Endodermal cell (in vitro differentiated cells): ENCODE data around the gene LRRC25. TPM values are rescaled to one million over a fixed set of nuclear protein-coding genes. Genes with fewer than 3 reads are reported as not detected.
A peak's percentile ranks its signal among the peaks of the same experiment; 100 is the strongest.
"Not testable (repeated sequence)": the region's sequence is repeated elsewhere in the genome, so short reads cannot be mapped to it uniquely, and the experiment has no call there.

ENCODE experiments used
- DNase-seq: peaks from one replicate; pipeline ENCODE4 v3.0.0-alpha.2; 2017
- H3K27ac ChIP-seq: 2 replicates; pipeline ENCODE4 v1.5.1; 2013; ENCODE audit warnings: mild to moderate bottlenecking, low read depth, low read length, moderate library complexity
- H3K27me3 ChIP-seq: 2 replicates; pipeline ENCODE4 v1.6.1; 2013; ENCODE audit warnings: mild to moderate bottlenecking, low read length, moderate library complexity; ENCODE audit not compliant: insufficient read depth, control insufficient read depth, poor library complexity, severe bottlenecking
- H3K36me3 ChIP-seq: 2 replicates; pipeline ENCODE4 v1.7.0; 2013; ENCODE audit warnings: mild to moderate bottlenecking, low read length, moderate library complexity; ENCODE audit not compliant: control insufficient read depth, insufficient read depth
- H3K4me1 ChIP-seq: one replicate; pipeline ENCODE4 v1.7.0; 2013; ENCODE audit warnings: low read length; ENCODE audit not compliant: control insufficient read depth, insufficient read depth
- H3K4me3 ChIP-seq: 2 replicates; pipeline ENCODE4 v1.5.1; 2013; ENCODE audit warnings: mild to moderate bottlenecking, low read length, moderate library complexity
- H3K9ac ChIP-seq: 2 replicates; pipeline ENCODE4 v1.6.1; 2013; ENCODE audit warnings: mild to moderate bottlenecking, low read length, moderate library complexity; ENCODE audit not compliant: poor library complexity, severe bottlenecking; ENCODE audit errors: extremely low read depth
- H3K9me3 ChIP-seq: 2 replicates; pipeline ENCODE4 v1.6.1; 2013; ENCODE audit warnings: mild to moderate bottlenecking, low read length, moderate library complexity; ENCODE audit not compliant: control insufficient read depth
- H3K27ac Mint-ChIP-seq: 2 replicates; pipeline ENCODE4 v1.8.0; 2020; ENCODE audit warnings: mixed read lengths
- H3K27me3 Mint-ChIP-seq: 2 replicates; pipeline ENCODE4 v1.8.0; 2021; ENCODE audit warnings: mild to moderate bottlenecking, mixed read lengths; ENCODE audit not compliant: insufficient read depth
- H3K36me3 Mint-ChIP-seq: 2 replicates; pipeline ENCODE4 v1.8.0; 2020; ENCODE audit warnings: low read depth, mixed read lengths
- H3K4me1 Mint-ChIP-seq: 2 replicates; pipeline ENCODE4 v1.8.0; 2020; ENCODE audit warnings: mixed read lengths
- H3K4me3 Mint-ChIP-seq: 2 replicates; pipeline ENCODE4 v1.8.0; 2020; ENCODE audit warnings: mild to moderate bottlenecking, moderate library complexity, mixed read lengths
- H3K9me3 Mint-ChIP-seq: 2 replicates; pipeline ENCODE4 v1.8.0; 2020; ENCODE audit warnings: mild to moderate bottlenecking, mixed read lengths
- CTCF ChIP-seq: fragments of 200-600 bp; sonication (generic); conservative IDR thresholded peaks from 2 replicates; pipeline ENCODE4 v1.5.0; 2021; ENCODE audit warnings: antibody characterized with exemption, mild to moderate bottlenecking
- WGBS, 2 experiments: methylation state at CpG; one replicate each; pipeline versions ENCODE4 v1.1.5 to v1.1.7; 2013; ENCODE audit warnings: missing lambda C conversion rate in 2 of 2, mixed read lengths in 1 of 2; ENCODE audit not compliant: insufficient coverage in 1 of 2, insufficient read length in 1 of 2; 5-methylcytosine and 5-hydroxymethylcytosine counted together
- total RNA-seq, 2 donors: library from RNA; stranded (reverse); fragmentation: NEBNext Ultra II Directional in 1 of 2; extraction: Animal tissue kit (Norgen Biotek cat#: 25700) in 1 of 2; gene quantifications; 2 replicates in 1 of 2; 3 replicates in 1 of 2; pipeline ENCODE4 v1.2.1, GENCODE V29; 2021

The LRRC25 gene
- total RNA-seq, 2 donors from 2014 or later, result not detected

GRCh38 chr19:18406749-18407148 lies 9.3 kb upstream of the LRRC25 start:
- Histone ChIP-seq H3K27ac (no peak overlapping the region), H3K9me3 (no peaks in the 10 kb centered on the region), H3K36me3 (no peaks in the 10 kb centered on the region), H3K27me3 (no peaks in the 10 kb centered on the region), H3K4me3 (no peak overlapping the region), H3K4me1 (no peaks in the 10 kb centered on the region), H3K9ac (no peak overlapping the region)
- 93 to 99% methylated on average over 6 to 9 of the region's 9 CpGs for WGBS, 2 experiments
- no peak overlapping the region for H3K4me3 Mint-ChIP-seq
- no peak for DNase-seq
- peaks cover 1% of the 10 kb centered on the region for H3K4me1 Mint-ChIP-seq
- H3K27ac Mint-ChIP-seq, result no peak overlapping the region
- no peaks in the 10 kb centered on the region for H3K9me3 Mint-ChIP-seq
- peaks cover 11% of the 10 kb centered on the region for H3K27me3 Mint-ChIP-seq
- TF ChIP-seq CTCF, result no peak
- H3K36me3 Mint-ChIP-seq, result no peaks in the 10 kb centered on the region

- H3K27ac Mint-ChIP-seq, H3K4me1 Mint-ChIP-seq: not testable (repeated sequence)
- WGBS, 2 experiments, result 97% methylated on average over 9 of the region's 11 CpGs
These were observed 8.3 kb upstream of the LRRC25 start for GRCh38 chr19:18405754-18406153.

GRCh38 chr19:18402455-18403248 lies 5.2 kb upstream of the LRRC25 start:
- H3K9me3 ChIP-seq, H3K9me3 Mint-ChIP-seq, H3K27me3 ChIP-seq, H3K36me3 Mint-ChIP-seq, DNase-seq, H3K36me3 ChIP-seq, H3K4me1 Mint-ChIP-seq, H3K27ac Mint-ChIP-seq, H3K27ac ChIP-seq, H3K9ac ChIP-seq, H3K4me3 ChIP-seq, H3K4me3 Mint-ChIP-seq, H3K27me3 Mint-ChIP-seq, H3K4me1 ChIP-seq: not testable (repeated sequence)
- WGBS, 2 experiments, result 89 to 90% methylated on average over 9 to 16 of the region's 18 CpGs

More at GRCh38 chr19:18405754-18406153, 8.3 kb upstream of the LRRC25 start:
- H3K27me3 ChIP-seq, H3K4me1 ChIP-seq, H3K9me3 ChIP-seq, H3K4me3 Mint-ChIP-seq, H3K27me3 Mint-ChIP-seq, DNase-seq, H3K36me3 Mint-ChIP-seq, H3K36me3 ChIP-seq, H3K4me3 ChIP-seq, H3K9ac ChIP-seq, H3K9me3 Mint-ChIP-seq, H3K27ac ChIP-seq: not testable (repeated sequence)

- Histone ChIP-seq H3K36me3 (no peaks in the 10 kb centered on the region), H3K9ac (no peak overlapping the region), H3K27me3 (no peaks in the 10 kb centered on the region), H3K9me3 (no peaks in the 10 kb centered on the region), H3K27ac (no peak overlapping the region), H3K4me3 (no peak overlapping the region), H3K4me1 (no peaks in the 10 kb centered on the region)
- WGBS, 2 experiments, result 81 to 87% methylated on average over 4 to 7 of the region's 7 CpGs
- peak; percentile 83 for DNase-seq
- Mint-ChIP-seq H3K4me1 (peaks cover 1% of the 10 kb centered on the region), H3K4me3 (no peak overlapping the region), H3K27me3 (peaks cover 12% of the 10 kb centered on the region), H3K27ac (peak overlapping the region; percentile 58), H3K36me3 (no peaks in the 10 kb centered on the region), H3K9me3 (no peaks in the 10 kb centered on the region)
- peak; percentile 68 for TF ChIP-seq CTCF
These were observed 4.2 kb upstream of the LRRC25 start for GRCh38 chr19:18401580-18402112.
